T-helper 2 cell treated with Interferon-gamma antibody and Interleukin-4, amounts not matched to agents 100 ng/mL and 5 ng/mL, for 36 hours (primary cell): Measurements from ENCODE around the gene GPR158. TPM values are rescaled to one million over a fixed set of nuclear protein-coding genes. Genes with fewer than 3 reads are reported as not detected.

Experiments
- intact Hi-C: fragments of 100-400 bp; cut with micrococcal nuclease; formaldehyde crosslinking; loops from one replicate; pipeline ENCODE4 v1.15.1; 2023
- total RNA-seq: library from RNA; stranded (reverse); gene quantifications from 2 replicates; pipeline ENCODE4 v1.2.3, GENCODE V29; 2022

Gene GPR158
- total RNA-seq, 1 donor from 2014 or later = not detected

DNA sequence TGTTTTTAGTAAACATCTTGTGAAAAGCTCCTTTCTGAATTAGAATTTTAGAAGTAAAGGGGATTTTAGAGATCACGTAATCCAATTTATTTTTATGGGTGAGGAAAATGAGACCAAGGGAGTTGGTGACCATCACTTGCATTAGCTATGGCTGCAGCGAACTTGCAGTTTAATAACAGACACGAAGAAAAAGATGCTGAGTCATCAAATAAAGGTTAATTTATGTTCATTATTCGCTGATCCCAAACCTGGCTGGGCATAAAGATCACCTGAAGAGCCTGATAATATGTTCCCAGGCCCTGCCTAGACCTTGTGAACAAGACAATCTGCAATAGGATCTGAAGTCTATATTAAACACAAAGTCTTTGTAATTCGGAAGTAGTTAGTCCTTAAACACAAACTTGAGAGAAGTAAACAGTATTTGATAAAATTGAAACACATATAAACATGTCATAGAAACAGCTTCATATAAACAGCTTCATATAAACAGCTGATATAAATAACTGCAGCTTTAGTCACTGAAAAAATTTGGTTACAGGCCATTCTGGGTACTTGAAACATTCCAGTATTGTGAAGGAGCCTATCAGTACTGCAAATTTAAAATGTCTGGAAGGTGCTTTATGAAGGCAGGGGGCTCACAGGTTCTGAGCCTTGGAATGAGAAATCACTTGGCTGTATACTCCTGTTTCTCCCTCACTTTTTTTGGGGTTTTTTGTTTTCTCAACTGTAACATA, 16.5 kb downstream of the GPR158 start:
- intact Hi-C loops = no loop called here

GRCh38 chr10:25198151-25198550, 23.4 kb downstream of the GPR158 start:
- intact Hi-C loops = no loop called here

- intact Hi-C loops = no loop called here
Observed at GRCh38 chr10:25206693-25207414, 32.1 kb downstream of the GPR158 start.

DNA sequence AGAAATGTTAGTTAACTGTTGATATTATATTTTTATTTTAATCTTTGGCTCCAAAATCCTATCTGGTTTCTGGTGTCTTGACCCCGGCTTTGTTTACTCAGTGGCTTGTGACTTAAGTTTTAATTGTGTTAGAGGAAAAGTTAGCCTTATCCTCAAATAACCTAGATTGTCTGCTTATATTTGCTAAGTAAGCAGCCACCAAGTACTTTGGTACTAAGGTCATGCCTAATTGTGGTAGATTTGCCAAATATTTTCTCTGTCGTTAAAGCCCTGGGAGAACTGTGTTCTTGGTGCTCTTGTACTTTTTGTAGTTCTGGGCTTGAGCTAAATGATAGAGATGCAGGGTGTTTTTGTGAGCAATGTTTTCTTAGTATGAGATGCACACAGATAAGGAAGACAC, 34.8 kb downstream of the GPR158 start:
- intact Hi-C loops = no loop called here

DNA sequence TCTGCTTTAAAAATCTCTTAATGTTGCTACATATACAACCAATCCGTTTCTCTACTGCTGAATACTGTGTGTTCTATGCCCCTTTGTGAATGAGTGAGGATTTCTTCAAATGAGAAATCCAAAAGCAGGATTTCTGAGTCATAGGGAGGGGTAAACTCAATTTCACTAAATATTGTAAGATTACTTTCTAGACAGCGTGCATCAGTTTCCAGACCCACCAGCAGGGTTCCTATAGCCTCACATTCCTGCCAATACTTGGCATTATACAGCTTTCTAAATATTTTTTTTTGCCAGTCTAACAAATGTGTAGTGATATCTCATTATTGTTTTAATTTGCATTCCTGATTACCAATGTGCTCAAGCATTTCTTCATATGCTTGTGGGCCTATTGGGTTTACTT, 35.5 kb downstream of the GPR158 start:
- intact Hi-C loops = no loop called here

DNA sequence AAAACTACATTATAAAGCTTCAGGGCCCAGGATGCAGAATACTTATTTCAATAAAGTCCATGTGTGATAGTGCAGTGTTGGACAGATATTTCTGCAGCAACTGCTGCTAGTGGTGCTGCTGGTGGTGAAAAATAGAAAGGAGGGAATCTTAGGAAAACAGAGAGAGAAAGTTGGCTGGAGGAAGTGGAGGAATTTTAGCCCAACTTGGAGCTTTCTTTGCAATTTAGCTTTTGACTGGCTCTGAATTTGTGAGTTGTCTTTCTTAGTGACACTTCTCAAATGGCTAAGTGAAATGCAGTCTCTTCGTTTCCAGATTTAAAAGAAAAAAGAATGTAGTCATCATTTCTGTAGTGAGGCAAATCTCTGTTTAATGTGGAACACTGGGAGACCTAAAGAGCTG, 45.4 kb downstream of the GPR158 start:
- intact Hi-C loops = no loop called here

GRCh38 chr10:25222085-25222660, 47.4 kb downstream of the GPR158 start:
- intact Hi-C loops = no loop called here

DNA sequence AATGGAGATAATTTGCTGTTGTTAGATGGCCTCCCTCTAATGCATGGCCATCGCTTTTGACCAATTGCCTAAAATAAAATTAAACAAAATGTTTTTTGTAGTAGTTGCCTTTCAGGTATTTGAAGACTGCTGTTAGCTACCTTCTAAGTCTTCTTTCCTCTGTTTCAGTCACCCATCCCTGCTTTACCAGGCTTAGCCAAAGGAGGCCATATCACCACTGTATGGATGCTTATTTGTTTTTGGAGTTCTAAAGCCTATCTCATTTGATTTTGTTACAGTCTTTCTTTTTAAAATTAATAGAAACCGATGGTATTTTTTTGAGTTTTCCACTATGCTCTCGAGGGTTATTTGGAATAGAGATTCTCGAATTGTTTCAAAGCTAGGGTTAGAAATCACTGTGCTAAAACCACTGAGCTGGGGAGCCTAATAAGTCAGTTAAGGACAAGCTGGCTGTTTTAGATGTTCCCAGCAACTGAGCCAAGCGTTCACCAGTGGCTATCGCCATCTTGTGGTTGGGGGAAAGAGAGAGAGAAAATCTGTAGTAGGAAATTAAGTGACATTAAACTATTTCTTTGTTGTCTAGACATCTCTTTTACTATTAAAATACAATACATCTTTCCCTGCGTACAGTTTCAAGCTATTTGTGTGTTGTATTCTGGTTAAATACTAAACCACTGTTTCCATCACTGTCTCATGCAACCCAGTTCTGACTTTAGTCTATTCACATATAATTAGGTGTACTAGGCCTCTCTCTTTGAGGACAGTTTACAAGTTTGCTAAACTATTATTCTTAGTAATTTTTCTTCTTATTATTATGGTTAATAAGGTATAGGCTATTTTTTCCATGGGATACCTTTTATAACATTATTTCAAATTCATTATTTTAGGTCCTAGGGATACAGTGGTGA, 52.2 kb downstream of the GPR158 start:
- intact Hi-C loops = loop anchor here (5.0 kb wide), 1 partner anchor 585 kb away; no protein-coding TSS in a partner anchor

GRCh38 chr10:25231751-25232150, 57.0 kb downstream of the GPR158 start:
- intact Hi-C loops = no loop called here

- intact Hi-C loops = no loop called here
Observed at GRCh38 chr10:25232204-25232603, 57.4 kb downstream of the GPR158 start.

DNA sequence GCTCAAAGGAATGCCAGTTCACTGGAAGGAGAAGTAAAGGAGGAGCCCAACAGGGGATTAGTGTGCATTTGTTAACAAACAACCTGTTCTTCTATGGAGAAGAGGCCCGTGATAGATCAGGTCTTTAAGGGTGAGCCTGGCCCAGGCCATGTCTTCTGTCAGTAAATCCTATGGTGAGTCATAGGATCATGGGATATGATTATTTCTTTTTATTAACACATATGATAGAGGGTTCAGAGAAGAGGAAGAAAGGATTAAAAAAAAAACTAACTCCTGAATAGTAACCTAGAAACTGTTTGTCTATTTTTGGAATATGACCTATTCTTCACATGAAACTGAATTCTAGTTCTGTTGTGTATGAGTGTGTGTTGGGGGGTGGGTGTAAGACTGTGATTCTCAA, 70.4 kb downstream of the GPR158 start:
- intact Hi-C loops = no loop called here

GRCh38 chr10:25257646-25258045, 82.8 kb downstream of the GPR158 start:
- intact Hi-C loops = no loop called here

- intact Hi-C loops = no loop called here
Observed at GRCh38 chr10:25261110-25261509, 86.3 kb downstream of the GPR158 start.

- intact Hi-C loops = no loop called here
Observed at GRCh38 chr10:25261558-25261957, 86.8 kb downstream of the GPR158 start.

- intact Hi-C loops = no loop called here
Observed at GRCh38 chr10:25263931-25264330, 89.1 kb downstream of the GPR158 start.

- intact Hi-C loops = no loop called here
Observed at GRCh38 chr10:25278180-25278579, 103.4 kb downstream of the GPR158 start.

DNA sequence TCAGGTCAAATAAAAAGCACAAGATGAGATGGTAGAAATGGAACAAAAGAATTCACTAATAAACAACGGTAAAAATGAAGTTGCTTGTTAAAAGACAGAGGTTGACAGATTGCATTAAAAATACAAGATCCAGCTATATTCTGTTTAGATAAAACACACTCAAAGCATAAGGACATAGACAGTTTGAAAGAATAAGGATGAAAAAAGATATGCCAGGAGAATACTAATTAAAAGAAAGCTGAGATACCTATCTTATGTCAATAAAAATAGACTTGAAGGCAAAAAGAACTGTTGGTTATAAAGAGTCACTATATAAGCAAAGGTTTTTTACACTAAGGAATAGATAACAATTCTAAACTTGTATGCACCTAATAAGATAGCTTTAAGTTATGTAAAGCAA, 105.3 kb downstream of the GPR158 start:
- intact Hi-C loops = no loop called here

DNA sequence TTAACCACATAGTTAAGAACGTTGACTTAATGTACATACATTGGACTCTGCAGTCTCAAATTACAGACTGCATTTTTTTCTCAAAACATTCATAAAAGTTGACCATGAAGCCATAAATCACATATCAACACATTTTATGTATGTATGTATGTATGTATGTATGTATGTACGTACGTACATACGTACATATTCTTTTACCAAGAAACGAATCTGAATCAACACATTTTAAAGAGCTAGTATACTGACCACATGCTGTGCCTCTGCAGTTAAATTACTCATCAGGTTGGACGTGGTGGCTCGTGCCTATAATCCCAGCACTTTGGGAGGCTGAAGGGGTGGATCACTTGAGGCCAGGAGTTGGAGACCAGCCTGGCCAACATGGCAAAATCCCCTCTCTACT, 105.8 kb downstream of the GPR158 start:
- intact Hi-C loops = no loop called here

- intact Hi-C loops = no loop called here
Observed at GRCh38 chr10:25285809-25286208, 111.0 kb downstream of the GPR158 start.

- intact Hi-C loops = no loop called here
Observed at GRCh38 chr10:25288181-25288580, 113.4 kb downstream of the GPR158 start.
